Measurements from ENCODE around the gene UFC1.

DNA sequence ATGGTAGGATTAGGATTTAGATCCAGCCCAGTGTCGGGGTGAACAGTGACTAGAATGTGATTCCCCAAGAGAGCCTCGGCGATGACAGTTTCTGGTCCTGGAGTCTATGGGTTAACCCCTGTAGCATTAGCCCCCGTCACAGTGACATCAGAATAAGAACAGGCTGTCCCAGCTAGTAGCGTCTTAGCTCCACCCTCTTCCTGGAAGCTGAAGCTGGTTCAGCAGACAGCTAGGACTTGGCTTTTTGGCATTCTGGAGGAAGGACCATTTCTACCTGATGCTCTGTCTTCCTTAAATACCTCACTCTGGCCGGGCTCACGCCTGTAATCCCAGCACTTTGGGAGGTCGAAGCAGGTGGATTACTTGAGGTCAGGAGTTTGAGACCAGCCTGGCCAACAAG is 53.4 kb downstream of the UFC1 start:
- TF ChIP-seq POLR2A (IDR thresholded peaks at IDR 0.05) = no peak
- TF ChIP-seq, protein P1, sequence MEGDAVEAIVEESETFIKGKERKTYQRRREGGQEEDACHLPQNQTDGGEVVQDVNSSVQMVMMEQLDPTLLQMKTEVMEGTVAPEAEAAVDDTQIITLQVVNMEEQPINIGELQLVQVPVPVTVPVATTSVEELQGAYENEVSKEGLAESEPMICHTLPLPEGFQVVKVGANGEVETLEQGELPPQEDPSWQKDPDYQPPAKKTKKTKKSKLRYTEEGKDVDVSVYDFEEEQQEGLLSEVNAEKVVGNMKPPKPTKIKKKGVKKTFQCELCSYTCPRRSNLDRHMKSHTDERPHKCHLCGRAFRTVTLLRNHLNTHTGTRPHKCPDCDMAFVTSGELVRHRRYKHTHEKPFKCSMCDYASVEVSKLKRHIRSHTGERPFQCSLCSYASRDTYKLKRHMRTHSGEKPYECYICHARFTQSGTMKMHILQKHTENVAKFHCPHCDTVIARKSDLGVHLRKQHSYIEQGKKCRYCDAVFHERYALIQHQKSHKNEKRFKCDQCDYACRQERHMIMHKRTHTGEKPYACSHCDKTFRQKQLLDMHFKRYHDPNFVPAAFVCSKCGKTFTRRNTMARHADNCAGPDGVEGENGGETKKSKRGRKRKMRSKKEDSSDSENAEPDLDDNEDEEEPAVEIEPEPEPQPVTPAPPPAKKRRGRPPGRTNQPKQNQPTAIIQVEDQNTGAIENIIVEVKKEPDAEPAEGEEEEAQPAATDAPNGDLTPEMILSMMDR (IDR thresholded peaks at IDR 0.05) = no peak
